GM23338 (cell line): Measurements from ENCODE around the gene IDI1. TPM values are rescaled to one million over a fixed set of nuclear protein-coding genes. Genes with fewer than 3 reads are reported as not detected.

Experiments
- ATAC-seq: fragments of 200-7000 bp; cut with Tn5 transposase; 3 replicates; pipeline ENCODE4 v1.9.1; 2020
- DNase-seq: peaks from one replicate; pipeline ENCODE4 v3.0.0-alpha.2; 2015; ENCODE audit warnings: low spot score
- H2AFZ ChIP-seq: fragments of 200-600 bp; sonication (generic); 2 replicates; pipeline ENCODE4 v1.8.0; 2016; ENCODE audit warnings: antibody characterized with exemption, mild to moderate bottlenecking, moderate library complexity
- H3F3A ChIP-seq: fragments of 200-600 bp; sonication (generic); replicated peaks from 2 replicates; pipeline ENCODE4 v1.8.0; 2017; ENCODE audit warnings: antibody characterized with exemption, mixed run types, low read depth
- H3K27ac ChIP-seq: fragments of 200-600 bp; sonication (generic); 2 replicates; pipeline ENCODE4 v1.6.1; 2016; ENCODE audit warnings: low read depth
- H3K27me3 ChIP-seq: fragments of 200-600 bp; sonication (generic); 2 replicates; pipeline ENCODE4 v1.8.0; 2016; ENCODE audit warnings: mild to moderate bottlenecking, mixed run types, moderate library complexity; ENCODE audit not compliant: insufficient read depth
- H3K36me3 ChIP-seq: fragments of 200-600 bp; sonication (generic); 2 replicates; pipeline ENCODE4 v1.8.0; 2016; ENCODE audit warnings: mild to moderate bottlenecking; ENCODE audit not compliant: insufficient read depth
- H3K4me1 ChIP-seq: fragments of 200-600 bp; sonication (generic); 2 replicates; pipeline ENCODE4 v1.8.0; 2016; ENCODE audit warnings: mild to moderate bottlenecking, moderate library complexity; ENCODE audit not compliant: insufficient read depth
- H3K4me2 ChIP-seq: fragments of 200-600 bp; sonication (generic); 2 replicates; pipeline ENCODE4 v1.7.1; 2017; ENCODE audit warnings: mixed run types
- H3K4me3 ChIP-seq: fragments of 200-600 bp; sonication (generic); 2 replicates; pipeline ENCODE4 v1.6.1; 2016; ENCODE audit warnings: mixed run types
- H3K79me2 ChIP-seq: fragments of 200-600 bp; sonication (generic); replicated peaks from 2 replicates; pipeline ENCODE4 v1.8.0; 2017; ENCODE audit warnings: mild to moderate bottlenecking; ENCODE audit not compliant: insufficient read depth
- H3K9me2 ChIP-seq: fragments of 200-600 bp; sonication (generic); 2 replicates; pipeline ENCODE4 v1.8.0; 2017; ENCODE audit not compliant: insufficient read depth
- H4K20me1 ChIP-seq: fragments of 200-600 bp; sonication (generic); replicated peaks from 2 replicates; pipeline ENCODE4 v1.8.0; 2017; ENCODE audit warnings: mild to moderate bottlenecking; ENCODE audit not compliant: insufficient read depth
- H3K27ac Mint-ChIP-seq: 2 replicates; pipeline ENCODE4 v1.8.0; 2020; ENCODE audit warnings: inconsistent platforms, mild to moderate bottlenecking, moderate library complexity, mixed read lengths
- H3K27me3 Mint-ChIP-seq: 3 replicates; pipeline ENCODE4 v1.8.0; 2022; ENCODE audit warnings: low read depth, mild to moderate bottlenecking, moderate library complexity, mixed read lengths, inconsistent platforms; ENCODE audit not compliant: insufficient read depth, poor library complexity
- H3K36me3 Mint-ChIP-seq: 3 replicates; pipeline ENCODE4 v1.8.0; 2021; ENCODE audit warnings: low read depth, mild to moderate bottlenecking, inconsistent platforms, moderate library complexity, mixed read lengths
- H3K4me1 Mint-ChIP-seq: 3 replicates; pipeline ENCODE4 v1.8.0; 2020; ENCODE audit warnings: mild to moderate bottlenecking, inconsistent platforms, mixed read lengths
- H3K4me3 Mint-ChIP-seq: 3 replicates; pipeline ENCODE4 v1.8.0; 2021; ENCODE audit warnings: moderate library complexity, mild to moderate bottlenecking, inconsistent platforms, mixed read lengths
- H3K9me3 Mint-ChIP-seq: 3 replicates; pipeline ENCODE4 v1.8.0; 2020; ENCODE audit warnings: moderate library complexity, mild to moderate bottlenecking, inconsistent platforms, mixed read lengths
- EZH2 ChIP-seq: fragments of 200-600 bp; sonication (generic); IDR thresholded peaks from one replicate; pipeline ENCODE4 v1.8.0; 2017; ENCODE audit warnings: antibody characterized with exemption, mild to moderate bottlenecking, low read depth; ENCODE audit not compliant: unreplicated experiment
- NANOG ChIP-seq: IDR thresholded peaks from 2 replicates; pipeline ENCODE4 v1.6.1; 2016; ENCODE audit warnings: antibody characterized with exemption, borderline replicate concordance
- POLR2AphosphoS5 ChIP-seq: IDR thresholded peaks from 2 replicates; pipeline ENCODE4 v1.6.1; 2016; ENCODE audit warnings: antibody characterized with exemption, low read depth
- STAT1 ChIP-seq: IDR thresholded peaks from one replicate; pipeline ENCODE4 v1.6.1; 2016; ENCODE audit warnings: antibody characterized with exemption; ENCODE audit not compliant: unreplicated experiment
- ZNF114 ChIP-seq: fragments of 250-450 bp; sonication (Bioruptor Pico); IDR thresholded peaks from 2 replicates; pipeline ENCODE4 v1.5.0; 2020; ENCODE audit warnings: mild to moderate bottlenecking, moderate library complexity
- polyA plus RNA-seq: library from polyadenylated mRNA; unstranded; fragments of >200 nt; fragmentation: Nextera tagmentation; extraction: Ambion mirVana; gene quantifications from 2 replicates; pipeline ENCODE4 v1.2.1, GENCODE V29; 2016
- total RNA-seq: library from RNA; depleted of rRNA; stranded (reverse); fragments of >200 nt; shearing (Covaris generic); gene quantifications from 2 replicates; pipeline ENCODE4 v1.2.3, GENCODE V29; 2014
- TF ChIP-seq, protein P1 (sequence below), 2 experiments: fragments of 200-600 bp in 1 of 2; sonication (generic) in 1 of 2; conservative IDR thresholded peaks; 2 replicates each; pipeline versions ENCODE4 v1.5.1 to v1.6.1; 2016 to 2017; ENCODE audit warnings: antibody characterized with exemption in 2 of 2, low read depth in 2 of 2, mild to moderate bottlenecking in 2 of 2, moderate library complexity in 1 of 2
- TF ChIP-seq, protein P2 (sequence below): fragments of 250-450 bp; sonication (Bioruptor Pico); IDR thresholded peaks from 2 replicates; pipeline ENCODE4 v1.5.0; 2020; ENCODE audit warnings: mild to moderate bottlenecking, moderate library complexity

IDI1 gene
- total and polyA plus RNA-seq, 2 experiments from 2014 or later: 119 to 154 TPM

DNA sequence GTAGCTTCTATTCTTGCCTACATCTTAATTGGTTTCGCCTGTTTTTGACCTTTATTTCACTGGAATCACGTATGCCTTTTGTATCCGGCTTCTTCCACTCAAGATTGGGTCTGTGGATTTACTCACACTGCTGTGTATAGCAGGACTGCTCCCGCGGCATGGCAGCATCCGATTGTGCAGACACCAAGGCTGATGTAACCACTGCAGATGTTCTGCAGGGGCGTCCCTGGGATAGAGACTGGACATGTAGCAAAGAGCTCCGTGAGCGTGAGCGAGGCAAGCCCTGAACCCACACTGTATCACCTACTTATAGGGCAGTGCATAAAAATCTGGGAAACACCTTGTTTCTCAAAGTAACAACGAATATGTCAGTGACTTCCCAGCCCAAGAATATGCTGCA, 11.8 kb downstream of the IDI1 start:
- Histone ChIP-seq H3K79me2 (0 out of 2 replicates have a peak, but pooled peaks cover 2% of the 10 kb centered on the region), H3K4me3 (no peak overlapping the region), H2AFZ (no peak overlapping the region), H3K27ac (peak overlapping the region; percentile 69; the same call in 1 of the 2 replicates), H3F3A (peaks cover 19% of the 10 kb centered on the region), H3K27me3 (no peaks in the 10 kb centered on the region), H3K36me3 (peaks cover 27% of the 10 kb centered on the region), H4K20me1 (peaks cover 23% of the 10 kb centered on the region), H3K4me1 (no peaks in the 10 kb centered on the region), H3K4me2 (no peak overlapping the region), H3K9me2 (no peaks in the 10 kb centered on the region)
- Mint-ChIP-seq H3K36me3 (peaks cover 25% of the 10 kb centered on the region), H3K4me3 (no peak overlapping the region), H3K9me3 (no peaks in the 10 kb centered on the region), H3K4me1 (peaks cover 9% of the 10 kb centered on the region; the same call in 2 of the 3 replicates), H3K27ac (peak overlapping the region; percentile 8; the same call in 1 of the 2 replicates), H3K27me3 (no peaks in the 10 kb centered on the region)
- ATAC-seq: no peak; the same call in 2 of the 3 replicates
- DNase-seq: no peak
- TF ChIP-seq, protein P1, sequence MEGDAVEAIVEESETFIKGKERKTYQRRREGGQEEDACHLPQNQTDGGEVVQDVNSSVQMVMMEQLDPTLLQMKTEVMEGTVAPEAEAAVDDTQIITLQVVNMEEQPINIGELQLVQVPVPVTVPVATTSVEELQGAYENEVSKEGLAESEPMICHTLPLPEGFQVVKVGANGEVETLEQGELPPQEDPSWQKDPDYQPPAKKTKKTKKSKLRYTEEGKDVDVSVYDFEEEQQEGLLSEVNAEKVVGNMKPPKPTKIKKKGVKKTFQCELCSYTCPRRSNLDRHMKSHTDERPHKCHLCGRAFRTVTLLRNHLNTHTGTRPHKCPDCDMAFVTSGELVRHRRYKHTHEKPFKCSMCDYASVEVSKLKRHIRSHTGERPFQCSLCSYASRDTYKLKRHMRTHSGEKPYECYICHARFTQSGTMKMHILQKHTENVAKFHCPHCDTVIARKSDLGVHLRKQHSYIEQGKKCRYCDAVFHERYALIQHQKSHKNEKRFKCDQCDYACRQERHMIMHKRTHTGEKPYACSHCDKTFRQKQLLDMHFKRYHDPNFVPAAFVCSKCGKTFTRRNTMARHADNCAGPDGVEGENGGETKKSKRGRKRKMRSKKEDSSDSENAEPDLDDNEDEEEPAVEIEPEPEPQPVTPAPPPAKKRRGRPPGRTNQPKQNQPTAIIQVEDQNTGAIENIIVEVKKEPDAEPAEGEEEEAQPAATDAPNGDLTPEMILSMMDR (conservative IDR thresholded peaks at IDR 0.05; ENCODE audit: low read depth in 2 of 2): no peak
- TF ChIP-seq POLR2AphosphoS5 (no peak), STAT1 (no peak), EZH2 (no peak), ZNF114 (CRISPR knock-in tag) (no peak), NANOG (no peak)
- TF ChIP-seq, protein P2, sequence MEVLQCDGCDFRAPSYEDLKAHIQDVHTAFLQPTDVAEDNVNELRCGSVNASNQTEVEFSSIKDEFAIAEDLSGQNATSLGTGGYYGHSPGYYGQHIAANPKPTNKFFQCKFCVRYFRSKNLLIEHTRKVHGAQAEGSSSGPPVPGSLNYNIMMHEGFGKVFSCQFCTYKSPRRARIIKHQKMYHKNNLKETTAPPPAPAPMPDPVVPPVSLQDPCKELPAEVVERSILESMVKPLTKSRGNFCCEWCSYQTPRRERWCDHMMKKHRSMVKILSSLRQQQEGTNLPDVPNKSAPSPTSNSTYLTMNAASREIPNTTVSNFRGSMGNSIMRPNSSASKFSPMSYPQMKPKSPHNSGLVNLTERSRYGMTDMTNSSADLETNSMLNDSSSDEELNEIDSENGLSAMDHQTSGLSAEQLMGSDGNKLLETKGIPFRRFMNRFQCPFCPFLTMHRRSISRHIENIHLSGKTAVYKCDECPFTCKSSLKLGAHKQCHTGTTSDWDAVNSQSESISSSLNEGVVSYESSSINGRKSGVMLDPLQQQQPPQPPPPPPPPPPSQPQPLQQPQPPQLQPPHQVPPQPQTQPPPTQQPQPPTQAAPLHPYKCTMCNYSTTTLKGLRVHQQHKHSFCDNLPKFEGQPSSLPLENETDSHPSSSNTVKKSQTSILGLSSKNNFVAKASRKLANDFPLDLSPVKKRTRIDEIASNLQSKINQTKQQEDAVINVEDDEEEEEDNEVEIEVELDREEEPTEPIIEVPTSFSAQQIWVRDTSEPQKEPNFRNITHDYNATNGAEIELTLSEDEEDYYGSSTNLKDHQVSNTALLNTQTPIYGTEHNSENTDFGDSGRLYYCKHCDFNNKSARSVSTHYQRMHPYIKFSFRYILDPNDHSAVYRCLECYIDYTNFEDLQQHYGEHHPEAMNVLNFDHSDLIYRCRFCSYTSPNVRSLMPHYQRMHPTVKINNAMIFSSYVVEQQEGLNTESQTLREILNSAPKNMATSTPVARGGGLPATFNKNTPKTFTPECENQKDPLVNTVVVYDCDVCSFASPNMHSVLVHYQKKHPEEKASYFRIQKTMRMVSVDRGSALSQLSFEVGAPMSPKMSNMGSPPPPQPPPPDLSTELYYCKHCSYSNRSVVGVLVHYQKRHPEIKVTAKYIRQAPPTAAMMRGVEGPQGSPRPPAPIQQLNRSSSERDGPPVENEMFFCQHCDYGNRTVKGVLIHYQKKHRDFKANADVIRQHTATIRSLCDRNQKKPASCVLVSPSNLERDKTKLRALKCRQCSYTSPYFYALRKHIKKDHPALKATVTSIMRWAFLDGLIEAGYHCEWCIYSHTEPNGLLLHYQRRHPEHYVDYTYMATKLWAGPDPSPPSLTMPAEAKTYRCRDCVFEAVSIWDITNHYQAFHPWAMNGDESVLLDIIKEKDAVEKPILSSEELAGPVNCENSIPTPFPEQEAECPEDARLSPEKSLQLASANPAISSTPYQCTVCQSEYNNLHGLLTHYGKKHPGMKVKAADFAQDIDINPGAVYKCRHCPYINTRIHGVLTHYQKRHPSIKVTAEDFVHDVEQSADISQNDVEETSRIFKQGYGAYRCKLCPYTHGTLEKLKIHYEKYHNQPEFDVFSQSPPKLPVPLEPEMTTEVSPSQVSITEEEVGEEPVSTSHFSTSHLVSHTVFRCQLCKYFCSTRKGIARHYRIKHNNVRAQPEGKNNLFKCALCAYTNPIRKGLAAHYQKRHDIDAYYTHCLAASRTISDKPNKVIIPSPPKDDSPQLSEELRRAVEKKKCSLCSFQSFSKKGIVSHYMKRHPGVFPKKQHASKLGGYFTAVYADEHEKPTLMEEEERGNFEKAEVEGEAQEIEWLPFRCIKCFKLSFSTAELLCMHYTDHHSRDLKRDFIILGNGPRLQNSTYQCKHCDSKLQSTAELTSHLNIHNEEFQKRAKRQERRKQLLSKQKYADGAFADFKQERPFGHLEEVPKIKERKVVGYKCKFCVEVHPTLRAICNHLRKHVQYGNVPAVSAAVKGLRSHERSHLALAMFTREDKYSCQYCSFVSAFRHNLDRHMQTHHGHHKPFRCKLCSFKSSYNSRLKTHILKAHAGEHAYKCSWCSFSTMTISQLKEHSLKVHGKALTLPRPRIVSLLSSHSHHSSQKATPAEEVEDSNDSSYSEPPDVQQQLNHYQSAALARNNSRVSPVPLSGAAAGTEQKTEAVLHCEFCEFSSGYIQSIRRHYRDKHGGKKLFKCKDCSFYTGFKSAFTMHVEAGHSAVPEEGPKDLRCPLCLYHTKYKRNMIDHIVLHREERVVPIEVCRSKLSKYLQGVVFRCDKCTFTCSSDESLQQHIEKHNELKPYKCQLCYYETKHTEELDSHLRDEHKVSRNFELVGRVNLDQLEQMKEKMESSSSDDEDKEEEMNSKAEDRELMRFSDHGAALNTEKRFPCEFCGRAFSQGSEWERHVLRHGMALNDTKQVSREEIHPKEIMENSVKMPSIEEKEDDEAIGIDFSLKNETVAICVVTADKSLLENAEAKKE (CRISPR knock-in tag): no peak
